Trophoblast cell (in vitro differentiated cells and primary cell): Measurements from ENCODE around the gene ZNF189.

ENCODE experiments used
- DNase-seq, 2 donors: peaks; one replicate each; pipeline ENCODE4 v3.0.0-alpha.2; 2016
- H2AFZ ChIP-seq: 2 replicates; pipeline ENCODE4 v1.6.1; 2013; ENCODE audit warnings: low read length, moderate library complexity, mild to moderate bottlenecking; ENCODE audit not compliant: insufficient read depth, poor library complexity
- H2AK5ac ChIP-seq: 2 replicates; pipeline ENCODE4 v1.6.1; 2013; ENCODE audit warnings: mild to moderate bottlenecking, low read length
- H2BK120ac ChIP-seq: 2 replicates; pipeline ENCODE4 v1.6.1; 2013; ENCODE audit warnings: low read length, mild to moderate bottlenecking, moderate library complexity; ENCODE audit not compliant: insufficient read depth, poor library complexity
- H2BK12ac ChIP-seq: 2 replicates; pipeline ENCODE4 v1.6.1; 2013; ENCODE audit warnings: mild to moderate bottlenecking, low read length, moderate library complexity
- H2BK5ac ChIP-seq: 2 replicates; pipeline ENCODE4 v1.6.1; 2013; ENCODE audit warnings: low read length, low read depth, moderate library complexity, mild to moderate bottlenecking; ENCODE audit not compliant: poor library complexity
- H3K14ac ChIP-seq: 2 replicates; pipeline ENCODE4 v1.6.1; 2013; ENCODE audit warnings: mild to moderate bottlenecking, low read length
- H3K18ac ChIP-seq: 2 replicates; pipeline ENCODE4 v1.6.1; 2013; ENCODE audit warnings: mild to moderate bottlenecking, low read length
- H3K23ac ChIP-seq: 2 replicates; pipeline ENCODE4 v1.6.1; 2013; ENCODE audit warnings: low read length
- H3K27ac ChIP-seq: 2 replicates; pipeline ENCODE4 v1.5.1; 2013; ENCODE audit warnings: low read depth, mild to moderate bottlenecking, inconsistent platforms, low read length, moderate library complexity
- H3K27me3 ChIP-seq: 2 replicates; pipeline ENCODE4 v1.6.1; 2013; ENCODE audit warnings: inconsistent platforms, mild to moderate bottlenecking, low read length, moderate library complexity; ENCODE audit not compliant: insufficient read depth
- H3K36me3 ChIP-seq, 2 experiments: 1 replicate in 1 of 2; 2 replicates in 1 of 2; pipeline ENCODE4 v1.6.1; 2013; ENCODE audit warnings: low read length in 2 of 2, mild to moderate bottlenecking in 2 of 2, moderate library complexity in 1 of 2; ENCODE audit not compliant: insufficient read depth in 2 of 2, control insufficient read depth in 1 of 2
- H3K4ac ChIP-seq: 2 replicates; pipeline ENCODE4 v1.6.1; 2013; ENCODE audit warnings: low read depth, mild to moderate bottlenecking, low read length, moderate library complexity
- H3K4me1 ChIP-seq, 2 experiments: 1 replicate in 1 of 2; 2 replicates in 1 of 2; pipeline ENCODE4 v1.6.1; 2013; ENCODE audit warnings: low read length in 2 of 2, mild to moderate bottlenecking in 2 of 2, moderate library complexity in 1 of 2; ENCODE audit not compliant: insufficient read depth in 2 of 2, control insufficient read depth in 1 of 2
- H3K4me2 ChIP-seq: 2 replicates; pipeline ENCODE4 v1.6.1; 2013; ENCODE audit warnings: inconsistent platforms, mild to moderate bottlenecking, low read length, moderate library complexity
- H3K4me3 ChIP-seq: 2 replicates; pipeline ENCODE4 v1.5.1; 2013; ENCODE audit warnings: mild to moderate bottlenecking, low read depth, low read length, inconsistent platforms
- H3K79me1 ChIP-seq: one replicate; pipeline ENCODE4 v1.6.1; 2013; ENCODE audit warnings: low read length
- H3K79me2 ChIP-seq: 2 replicates; pipeline ENCODE4 v1.6.1; 2013; ENCODE audit warnings: low read length, mild to moderate bottlenecking; ENCODE audit not compliant: control insufficient read depth, insufficient read depth, poor library complexity
- H3K9ac ChIP-seq: 2 replicates; pipeline ENCODE4 v1.6.1; 2013; ENCODE audit warnings: mild to moderate bottlenecking, low read length
- H3K9me3 ChIP-seq: 2 replicates; pipeline ENCODE4 v1.6.1; 2013; ENCODE audit warnings: low read depth, mild to moderate bottlenecking, control low read depth, inconsistent platforms, low read length; ENCODE audit not compliant: insufficient read depth
- H4K12ac ChIP-seq: 2 replicates; pipeline ENCODE4 v1.6.1; 2013; ENCODE audit warnings: low read depth, mild to moderate bottlenecking, low read length, moderate library complexity
- H4K8ac ChIP-seq: 2 replicates; pipeline ENCODE4 v1.6.1; 2013; ENCODE audit warnings: low read depth, mild to moderate bottlenecking, low read length, moderate library complexity
- H4K91ac ChIP-seq: one replicate; pipeline ENCODE4 v1.6.1; 2013; ENCODE audit warnings: low read depth, mild to moderate bottlenecking, low read length, moderate library complexity
- whole genome bisulfite sequencing: extraction: QIAGEN DNeasy Blood & Tissue Kit; methylation state at CpG from one replicate; pipeline ENCODE4 v1.1.7; 2013; ENCODE audit warnings: missing lambda C conversion rate; ENCODE audit not compliant: insufficient read length, insufficient coverage; ENCODE audit errors: extremely low coverage; 5-methylcytosine and 5-hydroxymethylcytosine counted together

ZNF189 gene

GRCh38 chr9:101360647-101361046, 38.0 kb upstream of the ZNF189 start:
- Histone ChIP-seq H3K36me3 (no peaks in the 10 kb centered on the region), H3K79me1 (no peaks in the 10 kb centered on the region), H3K18ac (no peak overlapping the region), H3K27ac (no peak overlapping the region), H2BK120ac (no peak overlapping the region), H3K27me3 (no peaks in the 10 kb centered on the region), H2AK5ac (no peak overlapping the region), H3K4ac (no peak overlapping the region), H4K91ac (no peak overlapping the region), H3K9me3 (peaks cover 6% of the 10 kb centered on the region), H2BK12ac (no peak overlapping the region), H3K23ac (no peak overlapping the region), H4K8ac (no peak overlapping the region), H3K14ac (no peak overlapping the region), H2AFZ (no peak overlapping the region), H3K79me2 (no peaks in the 10 kb centered on the region), H3K4me2 (no peak overlapping the region), H2BK5ac (no peak overlapping the region), H3K4me3 (no peak overlapping the region), H4K12ac (no peak overlapping the region), H3K4me1 (no peaks in the 10 kb centered on the region), H3K9ac (no peak overlapping the region)
- no peak for DNase-seq

DNA sequence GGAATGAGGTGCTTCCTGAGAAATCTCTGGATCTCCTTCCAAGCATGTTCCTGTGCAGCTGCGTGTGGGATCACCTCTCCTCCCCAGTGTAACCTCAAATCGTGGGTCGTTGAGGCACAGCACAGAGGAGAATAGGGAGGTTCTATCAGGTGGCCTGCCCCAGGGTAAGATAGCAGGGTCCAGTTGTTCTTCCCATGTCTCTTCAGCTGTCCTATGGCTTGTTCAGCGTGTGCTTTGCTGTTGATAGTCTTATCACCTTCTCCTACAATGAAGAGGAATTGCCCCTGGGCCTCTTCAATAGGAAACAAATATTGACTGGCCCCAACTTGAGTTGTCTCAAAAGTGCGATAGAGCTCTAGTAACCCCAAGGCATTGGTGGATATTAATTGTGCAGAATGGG, 36.2 kb upstream of the ZNF189 start:
- Histone ChIP-seq H4K91ac (no peak overlapping the region), H2AK5ac (no peak overlapping the region), H2BK5ac (no peak overlapping the region), H3K18ac (no peak overlapping the region), H2BK120ac (no peak overlapping the region), H3K4me3 (no peak overlapping the region), H3K27me3 (no peaks in the 10 kb centered on the region), H3K4me2 (no peak overlapping the region), H3K9ac (no peak overlapping the region), H4K8ac (no peak overlapping the region), H3K23ac (no peak overlapping the region), H2AFZ (no peak overlapping the region), H3K27ac (no peak overlapping the region), H3K4me1 (no peaks in the 10 kb centered on the region), H2BK12ac (no peak overlapping the region), H4K12ac (no peak overlapping the region), H3K14ac (no peak overlapping the region), H3K36me3 (no peaks in the 10 kb centered on the region), H3K9me3 (peaks cover 3% of the 10 kb centered on the region), H3K79me2 (no peaks in the 10 kb centered on the region), H3K4ac (no peak overlapping the region), H3K79me1 (no peaks in the 10 kb centered on the region)
- no CpG with 5 or more reads among the region's 5 CpGs for WGBS
- DNase-seq: no peak

- no peak overlapping the region for H3K14ac ChIP-seq
These were observed 33.5 kb upstream of the ZNF189 start for GRCh38 chr9:101365181-101365580.

GRCh38 chr9:101366038-101366756, 32.5 kb upstream of the ZNF189 start:
- Histone ChIP-seq H3K18ac (no peak overlapping the region), H3K79me2 (no peaks in the 10 kb centered on the region), H3K23ac (no peak overlapping the region), H3K4me2 (no peak overlapping the region), H3K4ac (no peak overlapping the region), H3K36me3 (no peaks in the 10 kb centered on the region), H3K27me3 (no peaks in the 10 kb centered on the region), H3K4me3 (no peak overlapping the region), H2AFZ (no peak overlapping the region), H3K9me3 (no peaks in the 10 kb centered on the region), H2BK12ac (no peak overlapping the region), H2BK5ac (no peak overlapping the region), H4K12ac (no peak overlapping the region), H4K91ac (no peak overlapping the region), H3K9ac (no peak overlapping the region), H3K14ac (no peak overlapping the region), H2AK5ac (no peak overlapping the region), H4K8ac (no peak overlapping the region), H3K4me1 (no peaks in the 10 kb centered on the region), H2BK120ac (no peak overlapping the region), H3K79me1 (no peaks in the 10 kb centered on the region), H3K27ac (no peak overlapping the region)
- WGBS: no CpG with 5 or more reads among the region's 5 CpGs
- DNase-seq: no peak

More at GRCh38 chr9:101365181-101365580, 33.5 kb upstream of the ZNF189 start:
- H4K91ac ChIP-seq: no peak overlapping the region
- H3K27ac ChIP-seq: no peak overlapping the region
- no peak overlapping the region for H2AK5ac ChIP-seq
- no peak overlapping the region for H3K18ac ChIP-seq
- no peaks in the 10 kb centered on the region for H3K4me1 ChIP-seq
- DNase-seq: no peak
- H3K4me3 ChIP-seq: no peak overlapping the region
- no peak overlapping the region for H3K23ac ChIP-seq
- no peak overlapping the region for H4K8ac ChIP-seq
- H3K4me2 ChIP-seq: no peak overlapping the region
- no peak overlapping the region for H4K12ac ChIP-seq
- no peak overlapping the region for H2BK12ac ChIP-seq
- no peak overlapping the region for H2BK5ac ChIP-seq
- H3K9ac ChIP-seq: no peak overlapping the region
- H3K79me2 ChIP-seq: no peaks in the 10 kb centered on the region
- no peaks in the 10 kb centered on the region for H3K79me1 ChIP-seq
- no peaks in the 10 kb centered on the region for H3K9me3 ChIP-seq
- H2AFZ ChIP-seq: no peak overlapping the region
- H2BK120ac ChIP-seq: no peak overlapping the region
- H3K27me3 ChIP-seq: no peaks in the 10 kb centered on the region
- H3K36me3 ChIP-seq: no peaks in the 10 kb centered on the region
- no peak overlapping the region for H3K4ac ChIP-seq
